Right lobe of liver (tissue), 6 donors: Measurements from ENCODE around the gene MIAT. TPM values are rescaled to one million over a fixed set of nuclear protein-coding genes. Genes with fewer than 3 reads are reported as not detected.

ENCODE experiments used
- ATAC-seq, 4 donors: fragments of 200-7000 bp; cut with Tn5 transposase; one replicate each; pipeline ENCODE4 v1.9.1; 2020; ENCODE audit warnings: mild to moderate bottlenecking in 4 of 4, moderate library complexity in 4 of 4
- DNase-seq, 3 donors: peaks; one replicate each; pipeline ENCODE4 v3.0.0-alpha.2; 2020
- H3K27ac ChIP-seq, 3 donors: fragments of 200-600 bp; one replicate each; pipeline ENCODE4 v1.8.0; 2022
- H3K27me3 ChIP-seq, 2 donors: fragments of 200-600 bp; one replicate each; pipeline ENCODE4 v1.8.0; 2022
- H3K36me3 ChIP-seq, 4 donors: fragments of 200-600 bp; sonication (generic) in 1 of 4; one replicate each; pipeline versions ENCODE4 v1.5.1 to v1.8.0; 2017 to 2022; ENCODE audit warnings: control low read depth in 1 of 4
- H3K4me1 ChIP-seq, 4 donors: fragments of 200-600 bp; sonication (generic) in 1 of 4; one replicate each; pipeline versions ENCODE4 v1.5.1 to v1.8.0; 2017 to 2022; ENCODE audit warnings: control low read depth in 1 of 4
- H3K4me3 ChIP-seq, 3 donors: fragments of 200-600 bp; one replicate each; pipeline ENCODE4 v1.8.0; 2022
- H3K9me3 ChIP-seq, 4 donors: fragments of 200-600 bp; sonication (generic) in 1 of 4; one replicate each; pipeline versions ENCODE4 v1.5.1 to v1.8.0; 2017 to 2022; ENCODE audit warnings: control low read depth in 1 of 4
- CTCF ChIP-seq, 4 donors: fragments of 200-600 bp in 3 of 4; fragments of 450-650 bp in 1 of 4; IDR thresholded peaks; one replicate each; pipeline versions ENCODE4 v1.5.1 to v1.8.0; 2016 to 2022; ENCODE audit warnings: antibody characterized with exemption in 4 of 4, mild to moderate bottlenecking in 2 of 4
- POLR2A ChIP-seq: fragments of 450-650 bp; IDR thresholded peaks from one replicate; pipeline ENCODE4 v1.6.1; 2017; ENCODE audit warnings: antibody characterized with exemption, mild to moderate bottlenecking
- WGBS: methylation state at CpG from one replicate; pipeline ENCODE4 v1.1.6; 2018; ENCODE audit warnings: low coverage, low lambda C conversion rate; ENCODE audit not compliant: insufficient coverage; ENCODE audit errors: missing lambda C conversion rate; 5-methylcytosine and 5-hydroxymethylcytosine counted together
- intact Hi-C, 2 donors: fragments of 100-400 bp; cut with DNase I; formaldehyde crosslinking; loops; one replicate each; pipeline versions ENCODE4 v1.11.2 to v1.14.1; 2022
- total RNA-seq, 6 experiments: library from RNA; depleted of rRNA in 2 of 6; stranded (reverse); fragments of >200 nt in 2 of 6; fragmentation: NEBNext Ultra II Directional in 3 of 6; extraction: Animal tissue kit (Norgen Biotek cat#: 25700) in 3 of 6; gene quantifications; one replicate each; pipeline versions ENCODE4 v1.1.0 to v1.2.4, GENCODE V29; 2016 to 2023
- donor health status: DM: no; HTN: yes; CAD: no.
- donor health status: DM: no; HTN: no; CAD: no.
- donor health status: DM: no; HTN: no; CAD: no.
- donor health status: DM: no; HTN: yes; CAD: no.
- donor health status: DM: no; HTN: yes; CAD: no.

The MIAT gene
- total RNA-seq, 6 experiments from 2014 or later, result 0.19 to 3.2 (median 0.47) TPM

DNA sequence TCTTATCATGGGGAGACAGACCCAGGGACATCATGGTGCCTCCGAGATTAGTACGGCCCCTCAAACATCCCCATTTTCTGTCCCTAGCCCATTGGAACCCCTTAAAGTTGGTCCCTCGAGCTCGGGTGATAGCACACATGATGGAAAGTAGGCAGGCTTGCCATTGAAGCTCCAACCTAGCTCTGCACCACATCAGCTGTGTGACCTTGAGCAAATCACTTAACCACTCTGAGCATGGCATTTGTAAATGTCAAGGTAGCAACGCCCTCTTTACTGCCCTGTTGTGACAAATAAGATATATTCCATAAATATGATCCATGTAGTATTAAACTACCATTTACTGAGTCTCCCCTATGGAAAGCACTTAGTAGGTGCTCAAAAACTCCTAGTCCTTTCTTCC lies 61.1 kb downstream of the MIAT start:
- Histone ChIP-seq H3K9me3 (no peaks in the 10 kb centered on the region), H3K36me3 (peaks cover 0 to 5% (median 0%) of the 10 kb centered on the region in 4 donors), H3K4me1 (no peaks in the 10 kb centered on the region), H3K4me3 (no peak overlapping the region), H3K27ac (no peak overlapping the region), H3K27me3 (no peaks in the 10 kb centered on the region)
- no peak for TF ChIP-seq POLR2A
- TF ChIP-seq CTCF (IDR thresholded peaks at IDR 0.05), result no peak
- ATAC-seq (no peak), DNase-seq (no peak)
- intact Hi-C loops, result no loop called here
- 85% methylated on average over 3 of the region's 5 CpGs for WGBS

- 75% methylated on average over 2 of the region's 4 CpGs for WGBS
- no peak overlapping the region for H3K4me3 ChIP-seq
- H3K4me1 ChIP-seq, result no peaks in the 10 kb centered on the region
- H3K9me3 ChIP-seq, result no peaks in the 10 kb centered on the region
- no peak for DNase-seq
- TF ChIP-seq POLR2A (no peak), CTCF (IDR thresholded peaks at IDR 0.05) (no peak)
- no peak for ATAC-seq
- intact Hi-C loops, result no loop called here
- H3K36me3 ChIP-seq, result peaks cover 0 to 5% (median 0%) of the 10 kb centered on the region in 4 donors
- H3K27ac ChIP-seq, result no peak overlapping the region
- no peaks in the 10 kb centered on the region for H3K27me3 ChIP-seq
Observed at GRCh38 chr22:26718905-26719304, 61.5 kb downstream of the MIAT start.

DNA sequence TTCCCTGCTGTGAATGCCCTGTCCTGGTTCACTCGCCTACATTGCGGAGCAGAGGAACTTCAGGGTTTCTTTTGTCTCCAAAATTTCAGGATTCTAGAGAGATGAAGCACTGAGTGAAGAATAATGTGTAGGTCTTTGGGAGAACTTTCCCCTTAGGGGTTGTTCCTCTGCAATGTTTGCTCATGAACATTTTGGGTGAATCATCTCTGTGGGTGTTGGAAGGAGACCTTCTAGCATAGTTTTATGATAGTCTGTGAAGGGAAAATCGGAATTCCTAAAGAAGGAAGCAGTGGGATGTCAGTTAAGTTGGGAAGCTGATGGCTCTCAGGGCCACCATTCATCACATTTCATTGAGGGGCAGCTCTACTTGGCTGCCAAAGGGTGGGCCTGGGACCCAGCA lies 64.8 kb downstream of the MIAT start:
- no peak overlapping the region for H3K4me3 ChIP-seq
- WGBS, result 92% methylated on average over 2 of the region's 3 CpGs
- H3K36me3 ChIP-seq, result peaks cover 0 to 5% (median 0%) of the 10 kb centered on the region in 4 donors
- H3K9me3 ChIP-seq, result no peaks in the 10 kb centered on the region
- peaks cover 0 to 10% (median 4%) of the 10 kb centered on the region in 4 donors for H3K4me1 ChIP-seq
- no peak for TF ChIP-seq POLR2A
- no peak for TF ChIP-seq CTCF (IDR thresholded peaks at IDR 0.05)
- intact Hi-C loops, result no loop called here
- DNase-seq (no peak), ATAC-seq (no peak)
- no peak overlapping the region for H3K27ac ChIP-seq
- no peaks in the 10 kb centered on the region for H3K27me3 ChIP-seq

DNA sequence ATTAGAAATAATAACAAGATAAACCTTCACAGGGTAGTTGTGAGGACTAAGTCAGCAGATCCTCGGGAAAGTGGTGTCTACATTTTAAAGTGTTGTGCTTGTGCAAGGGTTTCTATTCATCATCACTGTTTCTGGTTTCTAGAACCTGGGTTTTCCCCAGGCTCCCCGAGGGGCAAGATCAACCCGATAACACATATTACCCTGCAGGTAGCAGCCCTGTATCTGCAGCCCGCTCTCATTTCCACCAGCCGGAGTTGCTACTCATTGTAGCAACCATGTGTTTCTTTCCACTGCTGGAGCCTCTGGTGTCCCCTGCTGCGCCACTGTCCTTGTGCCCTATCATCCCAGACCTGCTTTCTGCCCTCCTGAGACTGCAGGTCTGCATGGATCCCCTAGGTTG lies 67.0 kb downstream of the MIAT start:
- ATAC-seq, result no peak
- H3K4me1 ChIP-seq, result peaks cover 0 to 10% (median 4%) of the 10 kb centered on the region in 4 donors
- H3K9me3 ChIP-seq, result no peaks in the 10 kb centered on the region
- intact Hi-C loops, result no loop called here
- H3K27ac ChIP-seq, result no peak overlapping the region
- no peaks in the 10 kb centered on the region for H3K36me3 ChIP-seq
- no peak overlapping the region for H3K4me3 ChIP-seq
- TF ChIP-seq CTCF (IDR thresholded peaks at IDR 0.05) (no peak), POLR2A (no peak)
- H3K27me3 ChIP-seq, result no peaks in the 10 kb centered on the region
- no peak for DNase-seq
- 91% methylated on average over 6 of the region's 6 CpGs for WGBS
